GM19023 (cell line): ENCODE data around the gene SPRR2G.
"Not testable (repeated sequence)": the region's sequence is repeated elsewhere in the genome, so short reads cannot be mapped to it uniquely, and the experiment has no call there.

Experiments used
- ATAC-seq: cut with Tn5 transposase; IDR thresholded peaks from one replicate; pipeline ENCODE4 v1.9.1; 2021; ENCODE audit warnings: mild to moderate bottlenecking, moderate library complexity; ENCODE audit not compliant: unreplicated experiment

The SPRR2G gene

GRCh38 chr1:153115264-153115663 lies 35.4 kb downstream of the SPRR2G start:
- not testable (repeated sequence) for ATAC-seq

- ATAC-seq = no peak
These were observed 37.3 kb downstream of the SPRR2G start, which contains the start of gene SPRR2F for GRCh38 chr1:153113416-153113815. Gene SPRR2F (minus strand): TSS chr1:153113516. CDS start chr1:153112733, 783 bp downstream.

- ATAC-seq = not testable (repeated sequence)
These were observed 38.2 kb downstream of the SPRR2G start for GRCh38 chr1:153112454-153112853.

GRCh38 chr1:153100245-153100644 lies 50.4 kb downstream of the SPRR2G start:
- no peak for ATAC-seq
